CD4-positive, alpha-beta memory T cell (primary cell): ENCODE data around the gene STX5. TPM values are rescaled to one million over a fixed set of nuclear protein-coding genes. Genes with fewer than 3 reads are reported as not detected.
"Not testable (repeated sequence)": the region's sequence is repeated elsewhere in the genome, so short reads cannot be mapped to it uniquely, and the experiment has no call there.

Experiments used
- CTCF ChIA-PET: fragments of 350-600 bp; sonication (Branson Sonifier 250); formaldehyde crosslinking; loops from one replicate; lab custom pipeline; 2021; ENCODE audit warnings: inconsistent platforms; ENCODE audit not compliant: partially characterized antibody; lab: Charles Lee
- POLR2A ChIA-PET: fragments of 350-600 bp; sonication (Branson Sonifier 250); formaldehyde crosslinking; loops from one replicate; lab custom pipeline; 2021; ENCODE audit not compliant: partially characterized antibody; lab: Charles Lee
- DNase-seq, 5 donors: peaks; one replicate each; pipeline versions ENCODE4 v3.0.0 to v3.0.0-alpha.2; 2020 to 2022; ENCODE audit warnings: mixed read lengths in 1 of 5
- H3K27ac ChIP-seq: one replicate; pipeline ENCODE4 v1.7.0; 2013; ENCODE audit warnings: low read depth, low read length
- H3K27me3 ChIP-seq: 2 replicates; pipeline ENCODE4 v1.7.0; 2013; ENCODE audit warnings: mild to moderate bottlenecking, low read length, moderate library complexity; ENCODE audit not compliant: insufficient read depth
- H3K36me3 ChIP-seq: 2 replicates; pipeline ENCODE4 v1.7.0; 2013; ENCODE audit warnings: mild to moderate bottlenecking, low read length, moderate library complexity; ENCODE audit not compliant: insufficient read depth
- H3K4me1 ChIP-seq: 2 replicates; pipeline ENCODE4 v1.7.0; 2013; ENCODE audit warnings: mild to moderate bottlenecking, low read length, moderate library complexity; ENCODE audit not compliant: insufficient read depth
- H3K4me3 ChIP-seq, 2 donors: one replicate each; pipeline ENCODE4 v1.7.0; 2013; ENCODE audit warnings: low read length in 2 of 2, mild to moderate bottlenecking in 1 of 2
- H3K9me3 ChIP-seq, 2 donors: one replicate each; pipeline ENCODE4 v1.7.0; 2013; ENCODE audit warnings: low read length in 2 of 2, control low read depth in 1 of 2; ENCODE audit not compliant: control insufficient read depth in 1 of 2
- H3K27ac Mint-ChIP-seq, 7 donors: one replicate each; pipeline ENCODE4 v1.8.0; 2020 to 2021; ENCODE audit warnings: mixed read lengths in 7 of 7, mild to moderate bottlenecking in 6 of 7, inconsistent platforms in 3 of 7, moderate library complexity in 3 of 7
- H3K27me3 Mint-ChIP-seq, 2 donors: one replicate each; pipeline ENCODE4 v1.8.0; 2020 to 2021; ENCODE audit warnings: mixed read lengths in 2 of 2
- H3K36me3 Mint-ChIP-seq, 2 donors: one replicate each; pipeline ENCODE4 v1.8.0; 2020 to 2021; ENCODE audit warnings: mixed read lengths in 2 of 2, inconsistent platforms in 1 of 2, mild to moderate bottlenecking in 1 of 2
- H3K4me1 Mint-ChIP-seq, 4 donors: one replicate each; pipeline ENCODE4 v1.8.0; 2020 to 2021; ENCODE audit warnings: mixed read lengths in 4 of 4, mild to moderate bottlenecking in 1 of 4
- H3K4me3 Mint-ChIP-seq, 8 donors: one replicate each; pipeline ENCODE4 v1.8.0; 2020 to 2021; ENCODE audit warnings: mixed read lengths in 8 of 8, mild to moderate bottlenecking in 7 of 8, moderate library complexity in 6 of 8, inconsistent platforms in 3 of 8
- H3K9me3 Mint-ChIP-seq, 8 donors: one replicate each; pipeline ENCODE4 v1.8.0; 2020 to 2021; ENCODE audit warnings: mixed read lengths in 8 of 8, mild to moderate bottlenecking in 5 of 8, inconsistent platforms in 3 of 8, moderate library complexity in 1 of 8
- intact Hi-C: fragments of 100-400 bp; cut with micrococcal nuclease; formaldehyde crosslinking; loops from one replicate; pipeline ENCODE4 v1.15.1; 2023
- microRNA-seq: library from miRNA; unstranded; fragments of <30 nt; microRNA quantifications from one replicate; pipeline ENCODE4 v1.2.0, GENCODE V29; 2021; ENCODE audit warnings: borderline replicate concordance, borderline number of aligned reads, borderline microRNAs expressed, mixed read lengths
- polyA plus RNA-seq, 2 donors: library from polyadenylated mRNA; unstranded; fragments of 300-500 nt; fragmentation: Illumina TruSeq; gene quantifications; one replicate each; pipeline ENCODE4 v1.2.3, GENCODE V29; 2021
- total RNA-seq, 2 experiments: library from RNA; stranded (reverse); gene quantifications; one replicate each; pipeline ENCODE4 v1.2.3, GENCODE V29; 2021

STX5 gene
- total and polyA plus RNA-seq, 4 experiments from 2014 or later = 30.4 to 67.9 (median 48.9) TPM

GRCh38 chr11:62760867-62761227, 71.0 kb downstream of the STX5 start:
- Histone ChIP-seq H3K4me3 (peak overlapping the region in 1 of 2 donors; percentile 35), H3K4me1 (peaks cover 16% of the 10 kb centered on the region), H3K27ac (peak overlapping the region; percentile 81)
- intact Hi-C loops = loop anchor here (1.0 kb wide), 4 partner anchors 8 to 34 kb away; partner anchors contain the start of genes HNRNPUL2, TAF6L and TMEM179B
- Mint-ChIP-seq H3K4me3 (peak overlapping the region; percentile 21 to 99 (median 98)), H3K36me3 (peaks cover 6 to 16% of the 10 kb centered on the region in 2 donors), H3K27ac (peak overlapping the region in 6 of 7 donors; percentile 81 to 98 (median 98)), H3K4me1 (peaks cover 12 to 27% (median 17%) of the 10 kb centered on the region in 4 donors)
- ChIA-PET POLR2A (interaction anchor here (1.0 to 5.0 kb wide), 20 partner anchors 7 to 186 kb away, joined by 3 to 82 read pairs (median 10); partner anchors contain the start of genes B3GAT3, BSCL2, C11orf98 and CSKMT), CTCF (interaction anchor here (0.6 to 5.7 kb wide), 10 partner anchors 9 to 169 kb away, joined by 3 to 32 read pairs (median 4); partner anchors contain the start of genes HNRNPUL2, TAF6L, TMEM179B and TTC9C)
- H3K9me3 ChIP-seq, H3K9me3 Mint-ChIP-seq, H3K27me3 Mint-ChIP-seq, H3K36me3 ChIP-seq, DNase-seq, H3K27me3 ChIP-seq: not testable (repeated sequence)

GRCh38 chr11:62757846-62758788, 73.7 kb downstream of the STX5 start:
- Histone ChIP-seq H3K4me3 (no peak overlapping the region), H3K36me3 (no peaks in the 10 kb centered on the region), H3K27ac (no peak overlapping the region), H3K4me1 (peaks cover 26% of the 10 kb centered on the region), H3K27me3 (no peaks in the 10 kb centered on the region), H3K9me3 (no peaks in the 10 kb centered on the region)
- Mint-ChIP-seq H3K36me3 (peaks cover 6 to 15% of the 10 kb centered on the region in 2 donors), H3K27ac (no peak overlapping the region), H3K27me3 (no peaks in the 10 kb centered on the region), H3K4me3 (no peak overlapping the region), H3K4me1 (peaks cover 16 to 33% (median 24%) of the 10 kb centered on the region in 4 donors), H3K9me3 (peaks cover 0 to 1% (median 0%) of the 10 kb centered on the region in 8 donors)
- DNase-seq = no peak
- intact Hi-C loops = no loop called here
- ChIA-PET POLR2A (interaction anchor here (0.6 to 10.0 kb wide), 8 partner anchors 29 to 1232 kb away, joined by 3 to 231 read pairs (median 4); partner anchors contain the start of genes HNRNPUL2, TMEM179B, TTC9C and WDR74), CTCF (interaction anchor here (0.6 to 5.7 kb wide), 4 partner anchors 11 to 103 kb away, joined by 3 to 32 read pairs (median 4); partner anchors contain the start of gene TMEM179B)

Small RNA genes within 50 kb of the gene (microRNA-seq; reads per million reads assigned to microRNA genes)
- gene MIR6514 (0.96 reads per million), gene MIR6748 (not detected)

Other genes starting within 250 kb of the STX5 start
- 10 to 100 TPM; 37.7 to 38.1 TPM for gene TUT1, start 240.5 kb downstream of the STX5 start, total RNA-seq
- 10 to 100 TPM; 14.6 to 19.7 TPM for gene TUT1, start 240.5 kb downstream of the STX5 start, polyA plus RNA-seq
- 100 to 1,000 TPM; 207 to 210 TPM for gene MTA2, start 230.2 kb downstream of the STX5 start, total RNA-seq
- gene MTA2, start 230.2 kb downstream of the STX5 start, polyA plus RNA-seq = 10 to 100 TPM; 16.6 to 36.4 TPM
- 100 to 1,000 TPM; 192 to 201 TPM for gene EML3, start 219.3 kb downstream of the STX5 start, total RNA-seq
- 10 to 100 TPM; 18.2 to 24.8 TPM for gene EML3, start 219.3 kb downstream of the STX5 start, polyA plus RNA-seq
- 1 to 10 TPM; 1.6 to 1.9 TPM for gene ROM1, start 218.8 kb downstream of the STX5 start, total RNA-seq
- under 1 TPM; 0.98 to 1.00 TPM for gene ROM1, start 218.8 kb downstream of the STX5 start, polyA plus RNA-seq
- gene B3GAT3, start 210.1 kb downstream of the STX5 start, total RNA-seq = 10 to 100 TPM; 66.3 to 74.3 TPM
- gene B3GAT3, start 210.1 kb downstream of the STX5 start, polyA plus RNA-seq = 10 to 100 TPM; 37.9 to 48.4 TPM
- gene GANAB, start 185.4 kb downstream of the STX5 start, total RNA-seq = 100 to 1,000 TPM; 260 to 262 TPM
- 100 to 1,000 TPM; 122 to 142 TPM for gene GANAB, start 185.4 kb downstream of the STX5 start, polyA plus RNA-seq
- gene INTS5, start 178.7 kb downstream of the STX5 start, total RNA-seq = 10 to 100 TPM; 32.2 to 34.3 TPM
- 10 to 100 TPM; 23.7 to 39.4 TPM for gene INTS5, start 178.7 kb downstream of the STX5 start, polyA plus RNA-seq
- gene C11orf98, start 166.8 kb downstream of the STX5 start, total RNA-seq = 10 to 100 TPM; 48.9 to 53.1 TPM
- gene C11orf98, start 166.8 kb downstream of the STX5 start, polyA plus RNA-seq = 10 to 100 TPM; 77.8 to 94.9 TPM
- gene CSKMT, start 166.7 kb downstream of the STX5 start, total RNA-seq = 10 to 100 TPM; 31.4 to 32.3 TPM
- 1 to 10 TPM; 3.0 to 3.8 TPM for gene CSKMT, start 166.7 kb downstream of the STX5 start, polyA plus RNA-seq
- gene UQCC3, start 160.4 kb downstream of the STX5 start, total RNA-seq = 1 to 10 TPM; 7.2 to 8.5 TPM
- gene UQCC3, start 160.4 kb downstream of the STX5 start, polyA plus RNA-seq = 10 to 100 TPM; 10.7 to 12.1 TPM
- 10 to 100 TPM; 26.7 to 28.6 TPM for gene LBHD1, start 159.8 kb downstream of the STX5 start, total RNA-seq
- gene LBHD1, start 159.8 kb downstream of the STX5 start, polyA plus RNA-seq = 1 to 10 TPM; 2.4 to 2.7 TPM
- 100 to 1,000 TPM; 178 to 185 TPM for gene UBXN1, start 153.0 kb downstream of the STX5 start, total RNA-seq
- gene UBXN1, start 153.0 kb downstream of the STX5 start, polyA plus RNA-seq = 100 to 1,000 TPM; 150 to 181 TPM
- gene LRRN4CL, start 142.5 kb downstream of the STX5 start, total RNA-seq = under 1 TPM; 0.11 to 0.12 TPM
- not detected for gene LRRN4CL, start 142.5 kb downstream of the STX5 start, polyA plus RNA-seq
- 10 to 100 TPM; 34.5 to 36.6 TPM for gene BSCL2, start 124.6 kb downstream of the STX5 start, total RNA-seq
- gene BSCL2, start 124.6 kb downstream of the STX5 start, polyA plus RNA-seq = 10 to 100 TPM; 48.9 to 51.7 TPM
- gene GNG3, start 124.4 kb downstream of the STX5 start, total RNA-seq = not detected
- not detected for gene GNG3, start 124.4 kb downstream of the STX5 start, polyA plus RNA-seq
- 10 to 100 TPM; 79.6 to 83.4 TPM for gene HNRNPUL2, start 104.6 kb downstream of the STX5 start, total RNA-seq
- 1 to 10 TPM in 1 of 2 donors, under 1 TPM in 1; 0.30 to 3.2 TPM for gene HNRNPUL2, start 104.6 kb downstream of the STX5 start, polyA plus RNA-seq
- 10 to 100 TPM; 51.0 to 53.5 TPM for gene TTC9C, start 103.6 kb downstream of the STX5 start, total RNA-seq
- 10 to 100 TPM; 10.2 to 25.8 TPM for gene TTC9C, start 103.6 kb downstream of the STX5 start, polyA plus RNA-seq
- 10 to 100 TPM; 27.2 to 27.9 TPM for gene ZBTB3, start 77.9 kb downstream of the STX5 start, total RNA-seq
- 1 to 10 TPM; 6.0 to 8.6 TPM for gene ZBTB3, start 77.9 kb downstream of the STX5 start, polyA plus RNA-seq
- 10 to 100 TPM; 77.2 to 84.6 TPM for gene POLR2G, start 70.5 kb downstream of the STX5 start, total RNA-seq
- gene POLR2G, start 70.5 kb downstream of the STX5 start, polyA plus RNA-seq = 100 to 1,000 TPM; 207 to 300 TPM
- gene TAF6L, start 60.7 kb downstream of the STX5 start, total RNA-seq = 10 to 100 TPM; 26.3 to 34.0 TPM
- gene TAF6L, start 60.7 kb downstream of the STX5 start, polyA plus RNA-seq = 10 to 100 TPM in 1 of 2 donors, 1 to 10 TPM in 1; 5.7 to 10.5 TPM
- gene TMEM179B, start 44.6 kb downstream of the STX5 start, total RNA-seq = 10 to 100 TPM; 66.3 to 66.6 TPM
- gene TMEM179B, start 44.6 kb downstream of the STX5 start, polyA plus RNA-seq = 100 to 1,000 TPM; 102 to 166 TPM
- gene TMEM223, start 40.0 kb downstream of the STX5 start, total RNA-seq = 10 to 100 TPM; 21.6 to 23.1 TPM
- 10 to 100 TPM; 38.9 to 45.5 TPM for gene TMEM223, start 40.0 kb downstream of the STX5 start, polyA plus RNA-seq
- 100 to 1,000 TPM; 195 to 196 TPM for gene NXF1, start 26.6 kb downstream of the STX5 start, total RNA-seq
- 10 to 100 TPM; 75.2 to 83.2 TPM for gene NXF1, start 26.6 kb downstream of the STX5 start, polyA plus RNA-seq
- gene TEX54, start 790 bp upstream of the STX5 start, total RNA-seq = not detected
- 1 to 10 TPM; 1.3 to 1.9 TPM for gene TEX54, start 790 bp upstream of the STX5 start, polyA plus RNA-seq
- 10 to 100 TPM; 79.3 to 82.2 TPM for gene WDR74, start 7.5 kb upstream of the STX5 start, total RNA-seq
- 10 to 100 TPM; 33.9 to 50.8 TPM for gene WDR74, start 7.5 kb upstream of the STX5 start, polyA plus RNA-seq
- 100 to 1,000 TPM; 205 to 215 TPM for gene SLC3A2, start 48.8 kb upstream of the STX5 start, total RNA-seq
- 100 to 1,000 TPM; 157 to 226 TPM for gene SLC3A2, start 48.8 kb upstream of the STX5 start, polyA plus RNA-seq
- gene CHRM1, start 89.3 kb upstream of the STX5 start, total RNA-seq = not detected
- gene CHRM1, start 89.3 kb upstream of the STX5 start, polyA plus RNA-seq = not detected
- not detected for gene SLC22A6, start 152.9 kb upstream of the STX5 start, total RNA-seq
- not detected for gene SLC22A6, start 152.9 kb upstream of the STX5 start, polyA plus RNA-seq
- not detected for gene SLC22A8, start 183.8 kb upstream of the STX5 start, total RNA-seq
- not detected for gene SLC22A8, start 183.8 kb upstream of the STX5 start, polyA plus RNA-seq